BE2C (cell line): ENCODE results near the gene MRAP2.

ENCODE experiments used
- DNase-seq: peaks from one replicate; pipeline ENCODE4 v3.0.0-alpha.2; 2020
- H3K27me3 ChIP-seq: fragments of 250-450 bp; sonication (Bioruptor Pico); 2 replicates; pipeline ENCODE4 v1.5.1; 2020; ENCODE audit warnings: mild to moderate bottlenecking
- H3K36me3 ChIP-seq: fragments of 250-450 bp; sonication (Bioruptor Pico); 2 replicates; pipeline ENCODE4 v1.5.1; 2020; ENCODE audit warnings: mild to moderate bottlenecking
- H3K4me1 ChIP-seq: fragments of 250-450 bp; sonication (Bioruptor Pico); 2 replicates; pipeline ENCODE4 v1.5.1; 2020
- H3K4me3 ChIP-seq: 2 replicates; pipeline ENCODE4 v1.5.1; 2011; ENCODE audit warnings: low read depth, low read length
- H3K9me3 ChIP-seq: fragments of 250-450 bp; sonication (Bioruptor Pico); 2 replicates; pipeline ENCODE4 v1.5.1; 2020
- CTCF ChIP-seq: IDR thresholded peaks from 2 replicates; pipeline ENCODE4 v1.5.1; 2012; ENCODE audit warnings: mild to moderate bottlenecking, low read depth, low read length

Gene MRAP2

GRCh38 chr6:84037425-84038089, 4.0 kb downstream of the MRAP2 start:
- peaks cover 3% of the 10 kb centered on the region; the same call in 1 of the 2 replicates for H3K4me1 ChIP-seq
- H3K36me3 ChIP-seq = no peaks in the 10 kb centered on the region
- no peak for DNase-seq
- H3K27me3 ChIP-seq = no peaks in the 10 kb centered on the region
- peaks cover 4% of the 10 kb centered on the region; the same call in 1 of the 2 replicates for H3K9me3 ChIP-seq
- no peak overlapping the region for H3K4me3 ChIP-seq
- TF ChIP-seq CTCF = no peak

- H3K9me3 ChIP-seq = no peaks in the 10 kb centered on the region
- H3K4me1 ChIP-seq = peaks cover under 1% of the 10 kb centered on the region
- H3K4me3 ChIP-seq = no peak overlapping the region
- DNase-seq = no peak
- no peaks in the 10 kb centered on the region for H3K27me3 ChIP-seq
- H3K36me3 ChIP-seq = no peaks in the 10 kb centered on the region
- no peak for TF ChIP-seq CTCF
Observed at GRCh38 chr6:84042603-84043002, 9.0 kb downstream of the MRAP2 start.

GRCh38 chr6:84043555-84043954, 10.0 kb downstream of the MRAP2 start:
- Histone ChIP-seq H3K4me3 (no peak overlapping the region), H3K9me3 (no peaks in the 10 kb centered on the region), H3K4me1 (peaks cover 7% of the 10 kb centered on the region), H3K27me3 (no peaks in the 10 kb centered on the region), H3K36me3 (no peaks in the 10 kb centered on the region)
- DNase-seq = no peak
- no peak for TF ChIP-seq CTCF

GRCh38 chr6:84046755-84047154, 13.2 kb downstream of the MRAP2 start:
- no peak for DNase-seq

GRCh38 chr6:84048588-84048987, 15.0 kb downstream of the MRAP2 start:
- TF ChIP-seq CTCF = no peak
- no peak overlapping the region for H3K4me3 ChIP-seq
- H3K36me3 ChIP-seq = no peaks in the 10 kb centered on the region
- peaks cover 20% of the 10 kb centered on the region for H3K4me1 ChIP-seq
- no peaks in the 10 kb centered on the region for H3K27me3 ChIP-seq
- no peak for DNase-seq
- H3K9me3 ChIP-seq = no peaks in the 10 kb centered on the region

More at GRCh38 chr6:84046755-84047154, 13.2 kb downstream of the MRAP2 start:
- no peak overlapping the region for H3K4me3 ChIP-seq
- H3K27me3 ChIP-seq = no peaks in the 10 kb centered on the region
- H3K9me3 ChIP-seq = no peaks in the 10 kb centered on the region
- H3K36me3 ChIP-seq = no peaks in the 10 kb centered on the region
- TF ChIP-seq CTCF = no peak
- H3K4me1 ChIP-seq = peaks cover 10% of the 10 kb centered on the region

GRCh38 chr6:84050408-84050807, 16.8 kb downstream of the MRAP2 start:
- TF ChIP-seq CTCF = no peak
- Histone ChIP-seq H3K36me3 (no peaks in the 10 kb centered on the region), H3K9me3 (no peaks in the 10 kb centered on the region), H3K4me1 (peaks cover 20% of the 10 kb centered on the region), H3K4me3 (no peak overlapping the region), H3K27me3 (no peaks in the 10 kb centered on the region)
- no peak for DNase-seq
